ENCODE measurements around the gene TRAF3. TPM values are rescaled to one million over a fixed set of nuclear protein-coding genes. Genes with fewer than 3 reads are reported as not detected.

The TRAF3 gene
- total RNA-seq, 4 donors from 2014 or later = 15.9 to 24.9 (median 18.6) TPM

- no peak for TF ChIP-seq CTCF (IDR thresholded peaks at IDR 0.05)
- no peak for TF ChIP-seq POLR2A (IDR thresholded peaks at IDR 0.05)
- 90 to 99% methylated on average over 5 of the region's 5 CpGs for WGBS, 2 donors
- peaks cover 11 to 26% of the 10 kb centered on the region in 2 donors for H3K4me1 ChIP-seq
- no peaks in the 10 kb centered on the region for H3K27me3 ChIP-seq
- H3K27ac ChIP-seq = no peak overlapping the region
- H3K4me3 ChIP-seq (replicated peaks in 1 of 3) = no peak overlapping the region
- intact Hi-C loops (cut with DNase I) = no loop called here
- no peaks in the 10 kb centered on the region for H3K9me3 ChIP-seq
- DNase-seq = no peak
- H3K36me3 ChIP-seq = no peaks in the 10 kb centered on the region
Measured at GRCh38 chr14:102813691-102814090, 36.4 kb downstream of the TRAF3 start.

- intact Hi-C loops (cut with DNase I) = no loop called here
- Histone ChIP-seq H3K4me1 (peaks cover 0 to 23% of the 10 kb centered on the region in 2 donors), H3K27me3 (no peaks in the 10 kb centered on the region), H3K27ac (no peak overlapping the region), H3K36me3 (no peaks in the 10 kb centered on the region), H3K4me3 (replicated peaks in 1 of 3) (no peak overlapping the region), H3K9me3 (no peaks in the 10 kb centered on the region)
- DNase-seq = no peak
- WGBS, 2 donors = 91 to 93% methylated on average over 2 of the region's 2 CpGs
- no peak for TF ChIP-seq POLR2A (IDR thresholded peaks at IDR 0.05)
- TF ChIP-seq CTCF (IDR thresholded peaks at IDR 0.05) = no peak
Measured at GRCh38 chr14:102817318-102817717, 40.1 kb downstream of the TRAF3 start.

- TF ChIP-seq POLR2A (IDR thresholded peaks at IDR 0.05) = no peak
- no peak for TF ChIP-seq CTCF (IDR thresholded peaks at IDR 0.05)
- peak; percentile 26 to 38 for DNase-seq
- Histone ChIP-seq H3K4me3 (replicated peaks in 1 of 3) (no peak overlapping the region), H3K4me1 (peaks cover 0 to 23% of the 10 kb centered on the region in 2 donors), H3K27ac (peak overlapping the region in 1 of 3 donors; percentile 6), H3K9me3 (no peaks in the 10 kb centered on the region), H3K36me3 (no peaks in the 10 kb centered on the region), H3K27me3 (no peaks in the 10 kb centered on the region)
- 87 to 88% methylated on average over 10 of the region's 10 CpGs for WGBS, 2 donors
- intact Hi-C loops (cut with DNase I) = no loop called here
Measured at GRCh38 chr14:102817942-102818940, 41.0 kb downstream of the TRAF3 start.

GRCh38 chr14:102819176-102819628, 42.0 kb downstream of the TRAF3 start:
- DNase-seq = no peak
- peaks cover 0 to 23% of the 10 kb centered on the region in 2 donors for H3K4me1 ChIP-seq
- no peaks in the 10 kb centered on the region for H3K36me3 ChIP-seq
- TF ChIP-seq CTCF (IDR thresholded peaks at IDR 0.05) (no peak), POLR2A (IDR thresholded peaks at IDR 0.05) (no peak)
- intact Hi-C loops (cut with DNase I) = no loop called here
- no peaks in the 10 kb centered on the region for H3K9me3 ChIP-seq
- WGBS, 2 donors = 75 to 87% methylated on average over 9 of the region's 9 CpGs
- H3K27ac ChIP-seq = no peak overlapping the region
- no peak overlapping the region for H3K4me3 ChIP-seq (replicated peaks in 1 of 3)
- no peaks in the 10 kb centered on the region for H3K27me3 ChIP-seq

- no peaks in the 10 kb centered on the region for H3K36me3 ChIP-seq
- intact Hi-C loops (cut with DNase I) = no loop called here
- no peak overlapping the region for H3K27ac ChIP-seq
- no peak for TF ChIP-seq POLR2A (IDR thresholded peaks at IDR 0.05)
- no peak for TF ChIP-seq CTCF (IDR thresholded peaks at IDR 0.05)
- H3K27me3 ChIP-seq = no peaks in the 10 kb centered on the region
- H3K4me3 ChIP-seq (replicated peaks in 1 of 3) = no peak overlapping the region
- H3K4me1 ChIP-seq = peaks cover 0 to 23% of the 10 kb centered on the region in 2 donors
- 91 to 92% methylated on average over 15 of the region's 15 CpGs for WGBS, 2 donors
- no peaks in the 10 kb centered on the region for H3K9me3 ChIP-seq
- DNase-seq = no peak
Measured at GRCh38 chr14:102819747-102820330, 42.6 kb downstream of the TRAF3 start.

Data from thyroid gland (tissue), 4 donors.